Lower leg skin (tissue), 3 donors: ENCODE measurements around the gene EPHA4.

ENCODE experiments used
- CTCF ChIP-seq, 3 donors: fragments of 450-650 bp; IDR thresholded peaks; one replicate each; pipeline ENCODE4 v1.5.1; 2016; ENCODE audit warnings: antibody characterized with exemption in 3 of 3, mild to moderate bottlenecking in 3 of 3, moderate library complexity in 2 of 3
- POLR2A ChIP-seq, 2 donors: fragments of 450-650 bp; IDR thresholded peaks; one replicate each; pipeline ENCODE4 v1.6.1; 2016 to 2017; ENCODE audit warnings: antibody characterized with exemption in 2 of 2, mild to moderate bottlenecking in 1 of 2, moderate library complexity in 1 of 2

GRCh38 chr2:221372159-221372884, 199.8 kb downstream of the EPHA4 start:
- TF ChIP-seq CTCF (IDR thresholded peaks at IDR 0.05) (no peak), POLR2A (IDR thresholded peaks at IDR 0.05) (no peak)
